Left ventricle myocardium inferior (tissue), 1 donor: Measurements from ENCODE around the gene ANO10. TPM values are rescaled to one million over a fixed set of nuclear protein-coding genes. Genes with fewer than 3 reads are reported as not detected.
A peak's percentile ranks its signal among the peaks of the same experiment; 100 is the strongest.
"Not testable (repeated sequence)": the region's sequence is repeated elsewhere in the genome, so short reads cannot be mapped to it uniquely, and the experiment has no call there.

Source experiments
- DNase-seq: peaks from one replicate; pipeline ENCODE4 v3.0.0-alpha.2; 2020
- H3K27ac ChIP-seq: fragments of 200-600 bp; replicated peaks from 2 replicates; pipeline ENCODE4 v1.8.0; 2021
- H3K27me3 ChIP-seq: fragments of 200-600 bp; 2 replicates; pipeline ENCODE4 v1.8.0; 2021; ENCODE audit warnings: low read depth
- H3K36me3 ChIP-seq: fragments of 200-600 bp; 2 replicates; pipeline ENCODE4 v1.8.0; 2021
- H3K4me1 ChIP-seq: fragments of 200-600 bp; 2 replicates; pipeline ENCODE4 v1.8.0; 2021
- H3K4me3 ChIP-seq: fragments of 200-600 bp; 2 replicates; pipeline ENCODE4 v1.8.0; 2021; ENCODE audit warnings: mild to moderate bottlenecking, moderate library complexity
- H3K9me3 ChIP-seq: fragments of 200-600 bp; replicated peaks from 2 replicates; pipeline ENCODE4 v1.8.0; 2021
- CTCF ChIP-seq: fragments of 200-600 bp; IDR thresholded peaks from 2 replicates; pipeline ENCODE4 v1.8.0; 2021; ENCODE audit warnings: antibody characterized with exemption, mild to moderate bottlenecking, borderline replicate concordance
- intact Hi-C: fragments of 100-400 bp; cut with micrococcal nuclease; formaldehyde crosslinking; loops from one replicate; pipeline ENCODE4 v1.11.0; 2022
- total RNA-seq: library from RNA; stranded (reverse); fragmentation: NEBNext Ultra II Directional; extraction: Animal tissue kit (Norgen Biotek cat#: 25700); gene quantifications from one replicate; pipeline ENCODE4 v1.2.1, GENCODE V29; 2021
- donor health status: DM: no; HTN: yes; CAD: no; lungs with severe emphysema.

Gene ANO10
- total RNA-seq, 1 donor from 2014 or later = 12.6 TPM

DNA sequence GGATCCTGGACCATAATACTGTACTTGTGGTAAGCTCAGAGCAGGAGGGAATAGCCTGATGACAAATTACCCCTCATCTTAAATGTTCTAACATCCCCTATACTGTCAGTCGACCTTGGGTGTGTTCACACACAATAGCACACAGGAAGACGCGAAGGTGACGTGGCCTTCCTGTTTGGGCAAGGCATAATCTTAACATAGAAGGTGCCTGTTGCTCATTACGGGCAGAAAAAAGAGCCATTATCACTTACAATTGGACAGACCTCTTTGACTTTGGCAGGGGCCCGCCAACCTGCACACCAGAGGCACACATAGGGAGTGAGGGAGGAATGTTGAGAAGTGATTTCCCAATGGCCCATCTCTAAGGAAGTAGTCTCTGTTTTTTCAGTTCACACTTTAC lies 144.2 kb downstream of the ANO10 start:
- Histone ChIP-seq H3K9me3 (no peaks in the 10 kb centered on the region), H3K27me3 (no peaks in the 10 kb centered on the region), H3K4me1 (peaks cover 17% of the 10 kb centered on the region), H3K4me3 (no peak overlapping the region), H3K36me3 (no peaks in the 10 kb centered on the region), H3K27ac (peak overlapping the region; percentile 59)
- TF ChIP-seq CTCF = no peak
- DNase-seq = peak; percentile 24
- intact Hi-C loops = no loop called here

DNA sequence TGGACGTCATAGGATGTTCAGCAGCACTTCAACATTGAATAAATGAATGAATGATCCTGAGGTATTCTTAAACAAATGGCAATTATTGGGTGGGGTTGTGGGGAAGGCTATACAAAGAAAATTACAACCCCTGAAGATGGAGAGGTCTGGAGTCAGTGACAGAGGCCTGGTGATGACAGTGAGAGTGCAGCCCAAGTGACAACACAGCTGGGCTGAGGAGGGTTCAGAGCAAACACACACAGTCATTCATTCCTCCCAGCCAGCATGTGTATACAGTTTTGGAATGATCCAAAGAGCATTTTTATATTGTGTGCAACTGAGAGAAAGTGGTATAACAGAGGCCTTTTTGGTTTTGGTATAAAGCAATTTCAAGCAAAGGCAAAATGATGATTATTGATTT lies 148.1 kb downstream of the ANO10 start:
- Histone ChIP-seq H3K9me3 (no peaks in the 10 kb centered on the region), H3K36me3 (no peaks in the 10 kb centered on the region), H3K27ac (no peak overlapping the region), H3K4me1 (peaks cover 11% of the 10 kb centered on the region), H3K4me3 (no peak overlapping the region), H3K27me3 (no peaks in the 10 kb centered on the region)
- no peak for DNase-seq
- TF ChIP-seq CTCF = no peak
- intact Hi-C loops = no loop called here

DNA sequence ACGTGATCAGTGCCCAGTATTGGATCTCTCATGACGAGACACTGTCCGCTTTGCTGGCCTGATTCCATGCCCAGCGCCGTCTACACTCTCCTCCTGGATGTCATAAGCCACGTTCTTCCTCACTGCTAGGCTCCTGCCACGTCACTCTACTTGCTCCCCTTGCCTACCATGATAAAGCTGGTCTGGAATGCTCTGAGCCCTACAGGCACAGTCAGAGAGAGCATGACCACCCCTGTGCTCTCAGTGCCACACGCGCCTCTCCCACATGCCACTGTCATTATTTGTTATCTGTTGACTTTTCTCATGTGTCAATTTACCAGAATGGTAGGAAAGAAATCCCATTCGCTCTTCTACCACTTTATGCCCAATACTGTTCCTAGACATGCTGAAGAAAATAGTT lies 148.6 kb downstream of the ANO10 start:
- Histone ChIP-seq H3K4me1 (peaks cover 9% of the 10 kb centered on the region), H3K4me3 (no peak overlapping the region), H3K36me3 (no peaks in the 10 kb centered on the region), H3K9me3 (no peaks in the 10 kb centered on the region), H3K27ac (no peak overlapping the region), H3K27me3 (no peaks in the 10 kb centered on the region)
- TF ChIP-seq CTCF = no peak
- intact Hi-C loops = no loop called here
- DNase-seq = no peak

GRCh38 chr3:43468133-43468532 lies 153.7 kb downstream of the ANO10 start:
- no peak for TF ChIP-seq CTCF
- DNase-seq = no peak
- Histone ChIP-seq H3K27ac (no peak overlapping the region), H3K27me3 (no peaks in the 10 kb centered on the region), H3K4me3 (no peak overlapping the region), H3K9me3 (no peaks in the 10 kb centered on the region), H3K36me3 (no peaks in the 10 kb centered on the region), H3K4me1 (peaks cover 11% of the 10 kb centered on the region)
- intact Hi-C loops = no loop called here

DNA sequence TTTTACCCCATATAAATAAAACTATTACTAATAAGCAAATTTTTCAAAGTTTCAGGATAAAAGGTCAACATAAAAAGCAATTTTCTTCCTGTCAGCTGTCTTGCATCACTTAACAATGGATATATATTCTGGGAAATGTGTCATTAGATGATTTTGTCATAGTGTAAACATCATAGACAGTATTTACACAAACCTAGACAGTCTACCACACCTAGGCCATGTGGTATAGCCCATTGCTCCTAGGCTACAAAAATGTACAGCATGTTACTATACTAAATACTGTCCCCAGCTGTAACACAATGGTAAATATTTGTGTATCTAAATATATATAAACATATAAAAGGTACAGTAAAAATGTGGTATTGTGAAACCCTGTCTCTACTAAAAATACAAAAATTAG lies 156.7 kb downstream of the ANO10 start:
- no peaks in the 10 kb centered on the region for H3K27me3 ChIP-seq
- intact Hi-C loops = no loop called here
- no peak for TF ChIP-seq CTCF
- no peaks in the 10 kb centered on the region for H3K36me3 ChIP-seq
- H3K27ac ChIP-seq = no peak overlapping the region
- no peak overlapping the region for H3K4me3 ChIP-seq
- peaks cover 11% of the 10 kb centered on the region for H3K4me1 ChIP-seq
- DNase-seq = no peak
- H3K9me3 ChIP-seq = no peaks in the 10 kb centered on the region

- H3K36me3 ChIP-seq, H3K27me3 ChIP-seq, DNase-seq, H3K4me3 ChIP-seq, intact Hi-C loops, H3K27ac ChIP-seq, H3K4me1 ChIP-seq, H3K9me3 ChIP-seq: not testable (repeated sequence)
These were observed 159.2 kb downstream of the ANO10 start for GRCh38 chr3:43462566-43462965.
